Stimulated activated CD8-positive, alpha-beta memory T cell treated with anti-CD3 and anti-CD28 coated beads, Interleukin-7, amount 100 ng/mL, for 48 hours (primary cell): ENCODE results near the gene GNL3.
A peak's percentile ranks its signal among the peaks of the same experiment; 100 is the strongest.

Experiments used
- DNase-seq, 2 donors: peaks; one replicate each; pipeline ENCODE4 v3.0.0-alpha.2; 2020; ENCODE audit warnings: low read depth in 1 of 2; ENCODE audit errors: extremely low read depth in 1 of 2

The GNL3 gene

DNA sequence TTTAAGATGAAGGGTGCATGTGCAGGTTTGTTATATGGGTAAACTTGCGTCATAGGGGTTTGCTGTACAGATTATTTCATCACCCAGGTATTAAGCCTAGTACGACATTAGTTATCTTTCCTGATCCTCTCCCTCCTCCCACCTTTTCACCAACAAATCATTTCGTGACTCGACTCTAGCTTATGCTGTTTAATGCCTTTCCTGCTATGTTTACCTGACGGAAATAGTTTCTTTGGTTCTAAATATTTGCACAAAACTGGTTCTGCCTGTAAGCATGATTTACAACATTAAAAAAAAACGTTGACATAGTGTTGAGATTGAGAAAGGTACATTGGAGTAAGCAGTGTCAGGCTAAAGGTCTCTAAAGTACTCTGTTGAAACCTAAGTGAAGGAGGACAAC, 2.4 kb downstream of the GNL3 start:
- DNase-seq, result no peak

DNA sequence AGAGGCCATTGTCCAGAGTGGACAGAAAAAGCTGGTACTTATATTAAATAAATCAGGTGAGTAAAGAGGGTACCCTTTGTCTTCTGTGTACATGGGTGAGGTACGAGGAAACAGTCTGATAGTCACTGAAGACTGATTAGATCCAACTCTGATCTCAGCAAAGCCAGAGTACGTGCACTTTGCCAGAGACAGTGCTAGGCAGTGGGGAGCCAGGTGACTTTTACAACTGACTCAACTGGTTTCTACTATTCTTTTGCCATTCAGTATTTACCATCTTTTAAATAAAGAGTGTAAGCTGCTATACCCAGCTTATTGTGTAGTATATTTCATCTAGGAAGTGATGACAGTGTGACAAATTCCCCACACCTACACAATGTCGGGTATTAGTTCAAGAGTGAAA, 3.3 kb downstream of the GNL3 start:
- DNase-seq, result no peak

DNA sequence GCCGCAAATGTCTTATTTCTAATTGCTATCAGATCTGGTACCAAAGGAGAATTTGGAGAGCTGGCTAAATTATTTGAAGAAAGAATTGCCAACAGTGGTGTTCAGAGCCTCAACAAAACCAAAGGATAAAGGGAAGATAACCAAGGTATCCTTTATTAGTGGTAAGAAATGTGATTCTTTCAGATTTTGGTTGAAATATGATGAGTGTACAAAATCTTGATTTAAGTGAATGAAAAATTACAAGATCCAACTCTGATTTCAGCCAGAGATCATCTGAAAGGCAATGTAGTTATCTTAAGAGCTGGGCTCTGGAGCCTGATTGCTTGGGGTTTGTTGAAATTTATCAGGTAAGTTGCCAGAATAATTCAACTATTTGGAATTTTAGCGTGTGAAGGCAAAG, 4.7 kb downstream of the GNL3 start:
- DNase-seq, result no peak

DNA sequence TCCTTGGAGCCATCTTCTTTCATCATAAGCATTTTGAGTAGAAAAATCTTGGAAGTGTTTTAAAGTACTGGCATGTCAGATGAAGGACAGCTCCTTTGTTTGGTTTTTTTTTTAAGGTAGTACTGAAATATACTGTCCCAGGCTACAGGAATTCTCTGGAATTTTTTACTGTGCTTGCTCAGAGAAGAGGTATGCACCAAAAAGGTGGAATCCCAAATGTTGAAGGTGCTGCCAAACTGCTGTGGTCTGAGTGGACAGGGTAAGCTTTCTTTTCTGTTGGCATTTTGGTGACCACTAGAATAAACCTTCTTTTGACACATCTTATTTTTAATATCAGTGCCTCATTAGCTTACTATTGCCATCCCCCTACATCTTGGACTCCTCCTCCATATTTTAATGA, 7.2 kb downstream of the GNL3 start:
- no peak for DNase-seq

DNA sequence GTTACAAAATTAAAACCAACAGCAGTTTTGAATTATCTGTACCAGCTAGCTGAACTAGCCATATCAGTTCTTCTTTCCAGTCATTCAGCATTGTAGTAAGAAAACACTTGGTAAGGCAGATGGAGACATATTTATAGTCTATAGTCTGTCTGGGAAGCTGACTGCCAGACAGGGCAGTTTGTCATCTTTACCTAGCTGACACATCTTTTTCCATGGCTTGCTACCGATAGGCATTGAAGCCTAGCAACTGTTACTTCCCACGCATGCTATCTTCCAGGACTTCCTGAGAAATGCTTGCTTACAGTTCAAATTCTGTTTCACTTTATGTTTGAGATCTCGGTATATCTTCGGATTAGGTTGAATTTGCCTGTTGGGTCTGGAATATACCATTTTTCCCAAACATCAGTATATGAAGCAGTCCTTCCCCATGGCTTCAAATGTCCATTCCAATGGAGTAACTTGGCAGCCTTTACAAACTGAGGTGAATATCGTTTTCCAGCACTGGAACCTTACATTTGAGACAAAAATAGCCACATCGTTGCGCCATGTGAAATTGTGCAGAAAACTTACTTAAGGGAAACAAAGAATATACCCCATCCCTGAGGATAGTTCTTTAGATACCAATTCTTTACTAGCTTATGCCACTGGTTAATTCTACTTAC, 8.8 kb downstream of the GNL3 start:
- no peak for DNase-seq

DNA sequence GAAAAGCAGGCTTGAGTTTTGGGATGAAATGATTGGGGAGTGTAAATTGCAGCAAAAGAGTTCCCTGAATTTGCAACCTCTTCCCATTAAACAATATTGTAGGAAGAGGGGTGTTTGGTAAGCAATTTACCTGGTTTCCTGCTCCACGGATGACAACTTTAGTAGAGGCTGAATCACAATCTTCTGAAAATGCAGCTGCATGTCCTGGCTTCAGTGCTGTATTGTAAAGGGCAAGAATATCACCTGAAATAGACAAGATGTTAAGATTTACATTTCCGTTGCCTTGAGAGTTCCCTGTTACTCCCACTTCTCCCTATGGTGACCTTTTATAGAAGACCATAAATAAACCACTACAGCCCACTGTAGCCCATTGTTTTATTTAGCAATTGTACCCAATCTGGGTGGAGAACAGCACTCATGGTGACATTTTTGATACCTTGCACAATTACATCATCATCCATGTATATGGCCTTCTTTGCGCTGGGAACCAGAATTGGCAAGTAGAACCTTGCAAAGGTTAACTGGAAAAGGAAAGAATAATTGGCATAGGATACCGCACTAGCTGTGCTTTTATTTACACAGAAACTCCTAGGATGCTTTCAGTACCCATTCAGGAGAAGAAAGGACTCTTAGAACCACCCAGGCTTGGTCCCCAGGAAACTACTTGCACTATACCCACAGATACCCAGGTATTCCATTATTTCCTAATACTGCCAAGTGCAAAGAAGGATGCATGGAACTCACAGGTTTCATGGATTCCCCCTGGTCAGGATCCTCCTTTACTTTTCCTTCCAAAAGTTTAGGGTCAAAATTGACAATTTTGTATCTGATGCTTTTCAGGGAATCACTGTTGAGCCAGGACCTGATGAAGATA, 10.2 kb downstream of the GNL3 start:
- no peak for DNase-seq

DNA sequence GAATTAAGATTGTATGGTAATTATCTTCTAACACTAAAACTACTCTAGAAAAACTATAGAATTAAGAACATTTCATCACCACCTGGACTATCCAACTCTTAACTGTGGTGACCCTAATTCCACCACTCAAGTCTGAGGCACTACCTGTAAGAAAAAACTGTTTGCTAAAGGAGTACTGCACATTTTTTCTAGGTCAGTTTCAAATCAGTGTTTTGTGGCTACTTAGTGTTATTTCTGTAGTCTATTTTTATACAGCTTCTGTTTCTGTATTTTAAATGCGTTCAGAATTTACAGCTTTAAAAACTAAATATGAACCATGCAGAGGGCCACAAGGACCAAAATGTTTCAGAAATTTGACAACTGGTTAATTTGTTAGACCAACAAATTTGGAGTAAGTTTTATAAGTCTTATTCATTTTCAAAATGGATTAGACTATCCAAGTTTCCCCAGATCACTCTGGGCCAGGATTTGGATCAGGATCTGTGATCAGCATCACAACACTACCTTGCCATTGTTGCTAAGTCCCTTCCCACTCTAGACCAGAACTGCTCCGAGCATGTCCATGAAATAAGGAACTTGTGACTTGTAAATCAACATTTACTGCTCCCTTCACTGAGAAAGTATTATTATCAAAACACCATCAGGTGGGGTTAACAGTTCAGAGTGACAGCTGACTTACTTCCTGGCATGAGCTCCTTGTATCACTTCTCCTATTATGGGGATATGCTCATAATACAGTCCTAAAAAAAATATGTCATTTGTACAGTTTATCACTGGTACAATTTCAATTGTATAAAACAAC, 11.2 kb downstream of the GNL3 start:
- DNase-seq, result no peak

DNA sequence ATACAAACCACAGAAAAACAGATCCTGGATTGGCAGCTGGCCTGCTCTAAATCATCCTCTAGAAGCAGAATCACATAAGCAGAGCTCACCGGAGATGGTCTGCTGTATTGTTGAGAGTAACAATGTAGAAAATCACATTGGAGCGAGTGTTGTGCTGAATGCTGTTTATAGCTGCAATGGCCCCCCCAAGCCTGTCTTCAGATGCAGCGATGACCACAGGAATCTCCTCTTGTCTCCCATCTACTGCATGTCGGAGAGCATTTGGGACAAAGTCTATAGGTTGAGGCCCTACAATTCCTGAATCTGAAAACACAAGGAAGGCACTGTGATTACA, 11.8 kb downstream of the GNL3 start:
- DNase-seq, result no peak

DNA sequence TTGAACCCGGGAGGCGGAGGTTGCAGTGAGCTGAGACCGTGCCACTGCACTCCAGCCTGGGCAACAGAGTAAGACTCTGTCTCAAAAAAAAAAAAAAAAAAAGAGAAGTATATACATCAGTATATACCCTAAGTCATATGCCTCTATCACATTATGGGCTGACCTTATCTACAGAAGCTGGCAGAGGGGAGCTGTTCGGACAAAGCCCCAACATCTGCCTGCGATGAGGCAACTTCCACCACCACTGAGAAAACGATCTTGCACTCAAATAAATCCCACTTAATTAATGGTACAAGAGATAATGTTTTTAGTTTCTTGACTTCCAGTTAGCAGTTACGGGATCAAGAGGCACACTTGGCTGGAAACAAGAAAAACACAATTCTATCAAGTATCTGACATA, 17.5 kb downstream of the GNL3 start:
- DNase-seq, result no peak

DNA sequence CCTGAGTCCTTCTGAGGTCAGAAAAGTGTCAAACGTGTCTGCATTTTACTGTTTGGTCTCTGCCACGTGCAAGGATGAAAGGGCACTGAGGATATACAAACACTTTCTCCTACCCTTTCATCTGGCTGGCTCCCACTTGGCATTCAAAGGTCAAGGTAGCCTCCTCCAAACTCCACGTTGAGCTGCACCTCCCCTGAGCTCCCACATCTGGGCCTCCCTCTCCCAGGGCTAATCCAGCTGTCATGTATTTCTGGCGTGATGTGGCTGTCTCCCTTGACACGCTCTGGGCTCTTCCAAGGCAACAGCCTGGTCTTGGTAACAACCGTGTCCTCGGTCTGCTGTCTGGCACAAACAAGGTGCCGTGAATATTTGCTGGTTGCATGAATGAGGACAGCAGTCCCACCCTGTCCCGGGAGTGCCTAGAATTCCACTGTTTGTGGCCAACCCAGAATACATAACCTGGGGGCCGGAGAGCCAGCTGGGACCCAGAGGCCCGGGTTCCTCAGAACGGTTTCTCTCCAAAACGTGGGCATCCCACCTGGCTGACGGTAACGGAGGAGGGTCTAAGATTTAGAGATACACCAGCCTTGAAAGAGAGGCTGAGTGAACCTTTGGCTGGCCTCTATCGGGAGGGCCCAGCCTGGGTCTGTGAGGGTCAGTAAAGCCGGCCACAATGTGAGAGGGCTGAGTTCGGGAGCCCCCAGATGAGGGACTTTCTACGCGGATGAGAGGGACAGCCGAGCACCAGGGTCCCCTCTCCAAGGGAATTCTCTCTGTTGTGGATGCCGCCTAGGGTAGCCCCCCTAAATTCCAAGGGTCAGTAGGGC, 19.0 kb downstream of the GNL3 start:
- no peak for DNase-seq

DNA sequence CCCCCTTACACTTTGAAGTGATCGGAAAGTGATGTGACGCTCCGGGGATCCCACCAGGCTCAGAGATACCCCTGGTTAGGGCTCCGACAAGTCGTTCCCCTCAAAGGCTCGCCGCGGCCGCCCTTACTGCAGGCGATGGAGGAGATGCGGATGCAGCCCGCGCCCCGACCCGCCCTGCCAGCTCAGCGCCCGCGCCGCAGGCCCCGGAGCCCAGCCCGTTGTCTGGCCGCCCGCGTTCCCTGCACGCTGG, 19.5 kb downstream of the GNL3 start:
- no peak for DNase-seq

DNA sequence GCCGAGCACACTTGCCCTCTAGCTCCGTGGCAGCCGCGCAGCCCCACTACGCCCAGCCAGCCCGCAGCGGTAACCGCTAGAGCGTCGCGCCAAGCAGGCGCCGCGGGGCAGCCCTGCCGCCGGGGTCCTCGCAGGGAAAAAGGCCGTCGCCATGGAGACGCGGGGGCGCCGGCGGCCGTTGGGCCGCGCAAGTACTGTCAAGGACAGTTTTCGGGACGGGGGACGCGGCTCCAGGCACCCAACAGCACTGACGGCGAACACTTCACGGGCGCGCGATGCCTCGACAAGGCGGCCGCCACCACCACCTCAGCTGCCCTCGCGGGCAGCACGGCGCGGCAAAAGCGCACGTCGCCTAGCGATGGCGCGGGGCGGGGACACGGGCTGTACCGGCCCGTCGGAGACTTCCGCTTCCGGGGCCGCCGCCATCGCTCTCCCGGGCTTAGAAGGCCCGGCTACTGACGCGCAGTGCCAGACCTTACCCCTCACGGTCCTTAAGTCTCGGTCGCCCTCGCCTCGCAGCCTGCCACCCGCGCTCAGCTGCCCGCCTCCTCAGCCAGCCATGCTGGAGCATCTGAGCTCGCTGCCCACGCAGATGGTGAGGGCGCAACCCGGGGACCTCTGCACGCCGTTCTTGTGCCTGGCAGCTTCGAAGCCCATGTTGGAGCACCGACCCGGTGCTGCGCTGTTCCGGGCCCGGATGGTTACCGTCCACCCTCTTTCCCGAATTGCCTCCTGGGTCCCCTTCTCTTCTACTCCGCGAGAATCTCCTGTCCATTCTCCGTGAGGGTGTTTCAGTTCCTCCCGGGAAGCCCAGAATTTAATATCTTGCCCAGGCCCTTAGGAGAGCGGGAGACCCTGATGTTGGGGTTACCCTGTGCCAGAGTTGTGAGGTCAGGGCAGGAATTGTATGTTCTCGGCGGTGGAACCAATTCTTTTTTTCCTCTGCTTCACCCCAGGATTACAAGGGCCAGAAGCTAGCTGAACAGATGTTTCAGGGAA, 20.2 kb downstream of the GNL3 start, which contains the start of the genes GLT8D1 and SPCS1:
GLT8D1 (minus strand) TSS at position 104 of the 999 bp plus-strand sequence. CDS start 5,331 bp downstream, outside the sequence.
SPCS1 (plus strand) TSS at position 419 of the 999 bp plus-strand sequence; CDS start at position 560, 141 bp downstream.
- peak; percentile 72 to 76 for DNase-seq

DNA sequence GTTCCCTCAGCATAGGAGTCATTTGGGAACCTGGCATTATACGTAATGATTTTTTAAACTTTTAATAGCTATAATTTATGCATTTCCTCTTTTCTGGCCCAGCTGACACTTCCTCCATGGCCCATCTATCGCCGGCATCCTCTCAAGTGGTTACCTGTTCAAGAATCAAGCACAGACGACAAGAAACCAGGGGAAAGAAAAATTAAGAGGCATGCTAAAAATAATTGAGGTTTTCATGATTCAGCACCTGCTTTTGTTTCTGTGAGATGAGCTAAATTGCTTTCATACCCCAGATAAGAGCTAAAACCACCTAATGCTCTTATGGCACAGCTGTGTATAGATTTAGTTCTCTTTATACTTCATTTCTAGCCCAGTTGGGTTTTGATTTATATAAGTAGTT, 21.8 kb downstream of the GNL3 start:
- no peak for DNase-seq

DNA sequence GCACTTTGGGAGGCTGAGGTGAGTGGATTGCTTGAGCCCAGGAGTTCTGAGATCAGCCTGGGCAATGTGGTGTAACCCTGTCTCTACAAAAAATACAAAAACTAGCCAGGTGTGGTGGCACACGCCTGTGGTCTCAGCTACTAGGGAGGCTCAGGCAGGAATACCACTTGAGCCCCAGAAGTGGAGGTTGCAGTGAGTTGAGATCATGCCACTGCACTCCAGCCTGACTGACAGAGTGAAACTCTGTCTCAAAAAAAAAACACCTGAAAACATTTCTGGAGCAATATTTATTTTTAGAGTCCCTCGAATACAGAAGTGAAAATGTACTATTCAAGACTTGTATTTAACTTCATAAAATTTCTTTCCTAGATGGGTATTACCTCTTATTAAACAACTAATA, 24.7 kb downstream of the GNL3 start:
- DNase-seq, result no peak

DNA sequence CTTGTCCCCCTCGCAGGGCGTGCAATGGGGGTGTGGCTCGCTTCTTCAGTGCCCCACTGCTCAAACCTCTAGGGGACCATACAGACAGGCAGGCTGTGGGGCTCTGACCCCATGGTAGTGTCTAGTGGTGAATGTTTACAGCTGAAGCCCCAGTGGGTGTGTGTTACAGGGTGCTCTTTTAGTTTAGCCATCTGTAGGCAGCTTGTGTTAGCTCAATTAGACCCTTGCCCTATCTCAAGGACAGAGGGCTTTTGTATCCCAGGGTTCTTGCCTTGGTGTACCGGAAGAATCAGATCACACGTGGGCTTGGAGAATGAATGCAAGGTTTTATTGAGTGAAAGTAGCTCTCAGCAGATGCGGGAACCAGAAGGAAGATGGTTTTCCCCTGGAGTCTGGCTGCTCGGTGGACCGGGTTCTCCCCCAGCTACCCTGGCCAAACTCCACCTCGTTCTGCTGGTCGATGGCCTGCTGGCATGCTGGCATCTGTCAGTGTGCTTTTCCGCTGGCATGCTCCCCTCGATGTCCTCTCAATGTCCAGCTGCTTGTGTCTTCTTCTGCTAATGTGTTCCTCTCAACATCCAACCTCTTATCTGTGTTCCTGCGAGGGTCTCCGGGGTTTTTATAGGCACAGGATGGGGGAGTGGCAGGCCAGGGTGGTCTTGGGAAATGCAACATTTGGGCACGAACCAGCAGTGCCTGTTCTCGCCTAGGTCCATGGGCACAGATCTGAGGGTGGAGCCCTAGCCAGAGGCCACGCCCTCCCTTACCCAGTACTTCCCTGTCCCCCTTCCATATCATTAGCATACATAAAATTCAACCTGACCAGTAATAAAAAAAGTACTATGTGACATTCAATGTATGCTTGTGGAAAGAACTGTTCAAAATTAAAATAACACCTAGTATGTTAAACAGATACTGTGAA, 26.7 kb downstream of the GNL3 start:
- DNase-seq, result no peak

DNA sequence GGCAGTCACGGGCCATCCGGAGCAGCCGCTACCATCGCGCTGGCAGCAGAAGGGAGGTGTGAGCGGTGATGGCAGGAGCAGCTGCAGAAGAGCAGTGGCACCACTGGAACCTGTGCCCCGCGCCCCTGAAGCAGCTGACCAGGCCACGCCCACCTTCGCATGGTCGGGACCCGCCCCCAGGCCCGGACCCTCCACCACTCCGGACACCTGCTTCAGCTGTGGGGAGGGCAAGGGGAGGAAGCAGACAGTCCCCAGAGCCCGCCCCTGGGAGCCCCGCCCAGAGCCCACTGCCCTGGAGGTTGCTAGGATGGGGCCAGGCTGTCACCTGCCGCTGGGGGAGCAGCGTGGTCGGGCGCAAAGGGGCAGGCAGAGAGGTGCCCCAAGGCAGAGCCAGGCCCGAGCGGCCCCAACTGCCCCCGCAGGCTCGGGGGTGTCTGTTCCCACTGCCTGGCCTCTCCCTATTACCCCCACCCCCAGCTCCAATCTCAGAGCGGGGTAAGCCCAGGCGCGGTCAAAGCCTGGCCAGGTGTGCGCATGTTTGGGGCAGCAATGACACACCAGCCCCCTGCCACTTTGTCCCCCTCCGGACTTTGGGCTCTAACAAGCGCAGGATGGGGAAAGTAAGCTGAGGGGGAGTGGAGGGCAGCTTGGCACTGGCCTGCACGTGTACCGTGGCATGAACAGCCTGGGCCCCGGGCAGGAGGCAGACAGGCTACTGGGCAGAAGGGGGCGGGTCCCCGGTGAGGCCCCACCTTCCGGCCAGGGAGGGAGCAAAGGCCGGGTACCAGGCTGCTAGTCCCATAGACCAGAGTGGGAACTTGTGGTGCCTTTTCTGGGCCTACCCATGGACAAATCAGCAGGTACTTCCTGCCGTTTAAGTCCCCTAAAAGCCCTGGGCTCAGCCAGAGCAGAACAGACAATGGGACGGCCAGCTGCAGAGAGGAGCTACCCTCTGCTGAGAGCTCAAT, 28.8 kb downstream of the GNL3 start:
- no peak for DNase-seq

DNA sequence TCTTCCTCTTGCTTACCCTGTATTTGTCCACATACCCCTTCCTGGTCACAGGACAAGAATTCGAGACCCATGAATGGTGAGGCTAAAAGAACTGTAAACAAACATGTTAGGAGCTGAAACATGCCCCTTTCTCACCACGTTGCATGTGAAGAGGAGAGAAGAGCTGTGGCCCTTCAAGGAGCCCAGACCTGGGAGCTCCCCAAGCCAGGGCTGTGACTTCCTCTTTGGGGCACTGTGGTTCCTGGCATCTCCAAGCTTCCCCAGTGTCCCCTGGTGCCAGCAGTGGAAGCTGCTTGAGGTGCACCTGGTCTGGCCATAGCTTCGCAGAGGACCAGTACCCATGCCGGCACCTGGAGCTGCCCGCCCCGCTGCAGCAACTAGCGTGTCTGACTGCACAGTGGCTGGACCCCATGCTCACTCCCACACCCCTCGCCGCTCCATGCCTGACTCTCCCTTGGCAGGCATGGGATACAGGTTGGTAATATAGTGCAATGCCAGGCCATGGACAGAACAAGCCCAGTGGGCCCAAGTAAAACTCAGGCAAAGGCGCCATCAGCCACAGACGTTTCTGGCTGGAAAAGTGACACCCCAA, 30.0 kb downstream of the GNL3 start:
- no peak for DNase-seq
